ENCODE results near the gene PDZD2. TPM values are rescaled to one million over a fixed set of nuclear protein-coding genes. Genes with fewer than 3 reads are reported as not detected.

The PDZD2 gene
- total RNA-seq, 4 donors from 2014 or later, result 2.8 to 5.3 (median 4.0) TPM

GRCh38 chr5:32042551-32042961 lies 403.6 kb downstream of the PDZD2 start:
- Histone ChIP-seq H3K4me3 (no peak overlapping the region), H3K36me3 (no peaks in the 10 kb centered on the region), H3K4me1 (no peaks in the 10 kb centered on the region), H3K27ac (no peak overlapping the region), H3K9me3 (no peaks in the 10 kb centered on the region), H3K27me3 (no peaks in the 10 kb centered on the region)
- intact Hi-C loops (cut with DNase I; ENCODE audit: low total_unique reads), result loop anchor here (2.0 kb wide), 1 partner anchor 14 kb away; no protein-coding TSS in a partner anchor
- ATAC-seq, result peak in 1 of 2 donors; percentile 42
- TF ChIP-seq CTCF (IDR thresholded peaks at IDR 0.05 in 4 of 5, conservative IDR thresholded peaks at IDR 0.05 in 1 of 5) (no peak), POLR2A (IDR thresholded peaks at IDR 0.05) (no peak)
- DNase-seq, result no peak
- in situ Hi-C loops (cut with MboI; ENCODE audit: low sequenced_read_pairs in 4 of 4), result no loop called here

GRCh38 chr5:32043105-32043504 lies 404.2 kb downstream of the PDZD2 start:
- TF ChIP-seq POLR2A (IDR thresholded peaks at IDR 0.05) (no peak), CTCF (IDR thresholded peaks at IDR 0.05 in 4 of 5, conservative IDR thresholded peaks at IDR 0.05 in 1 of 5) (no peak)
- Histone ChIP-seq H3K4me3 (no peak overlapping the region), H3K27me3 (no peaks in the 10 kb centered on the region), H3K4me1 (no peaks in the 10 kb centered on the region), H3K36me3 (no peaks in the 10 kb centered on the region), H3K27ac (no peak overlapping the region), H3K9me3 (no peaks in the 10 kb centered on the region)
- in situ Hi-C loops (cut with MboI; ENCODE audit: low sequenced_read_pairs in 4 of 4), result no loop called here
- intact Hi-C loops (cut with DNase I; ENCODE audit: low total_unique reads), result loop anchor here (2.0 kb wide), 1 partner anchor 14 kb away; no protein-coding TSS in a partner anchor
- ATAC-seq (no peak), DNase-seq (no peak)

- no peak overlapping the region for H3K27ac ChIP-seq
- H3K27me3 ChIP-seq, result no peaks in the 10 kb centered on the region
- H3K4me3 ChIP-seq, result no peak overlapping the region
- H3K9me3 ChIP-seq, result no peaks in the 10 kb centered on the region
- DNase-seq (no peak), ATAC-seq (no peak)
- no peaks in the 10 kb centered on the region for H3K4me1 ChIP-seq
- in situ Hi-C loops (cut with MboI; ENCODE audit: low sequenced_read_pairs in 4 of 4), result no loop called here
- intact Hi-C loops (cut with DNase I; ENCODE audit: low total_unique reads), result no loop called here
- H3K36me3 ChIP-seq, result no peaks in the 10 kb centered on the region
- TF ChIP-seq CTCF (IDR thresholded peaks at IDR 0.05 in 4 of 5, conservative IDR thresholded peaks at IDR 0.05 in 1 of 5), result no peak
- no peak for TF ChIP-seq POLR2A (IDR thresholded peaks at IDR 0.05)
Observed at GRCh38 chr5:32044434-32044833, 405.5 kb downstream of the PDZD2 start.

- intact Hi-C loops (cut with DNase I; ENCODE audit: low total_unique reads) (no loop called here), in situ Hi-C loops (cut with MboI; ENCODE audit: low sequenced_read_pairs in 4 of 4) (no loop called here)
- H3K27ac ChIP-seq, result no peak overlapping the region
- no peaks in the 10 kb centered on the region for H3K4me1 ChIP-seq
- DNase-seq (no peak), ATAC-seq (no peak)
- TF ChIP-seq POLR2A (IDR thresholded peaks at IDR 0.05) (no peak), CTCF (IDR thresholded peaks at IDR 0.05 in 4 of 5, conservative IDR thresholded peaks at IDR 0.05 in 1 of 5) (no peak)
- H3K4me3 ChIP-seq, result no peak overlapping the region
- no peaks in the 10 kb centered on the region for H3K9me3 ChIP-seq
- H3K36me3 ChIP-seq, result no peaks in the 10 kb centered on the region
- H3K27me3 ChIP-seq, result no peaks in the 10 kb centered on the region
Observed at GRCh38 chr5:32044939-32045338, 406.0 kb downstream of the PDZD2 start.

- in situ Hi-C loops (cut with MboI; ENCODE audit: low sequenced_read_pairs in 4 of 4), result no loop called here
Observed at GRCh38 chr5:32047056-32047455, 408.1 kb downstream of the PDZD2 start.

More at GRCh38 chr5:32047056-32047455, 408.1 kb downstream of the PDZD2 start:
- Histone ChIP-seq H3K27ac (no peak overlapping the region), H3K4me3 (no peak overlapping the region), H3K36me3 (no peaks in the 10 kb centered on the region), H3K4me1 (no peaks in the 10 kb centered on the region), H3K27me3 (no peaks in the 10 kb centered on the region), H3K9me3 (no peaks in the 10 kb centered on the region)
- DNase-seq, result no peak
- TF ChIP-seq POLR2A (IDR thresholded peaks at IDR 0.05) (no peak), CTCF (IDR thresholded peaks at IDR 0.05 in 4 of 5, conservative IDR thresholded peaks at IDR 0.05 in 1 of 5) (no peak)
- no peak for ATAC-seq
- intact Hi-C loops (cut with DNase I; ENCODE audit: low total_unique reads), result no loop called here

Measured in gastrocnemius medialis (tissue), 4 donors.